ENCODE results near the gene MYDGF. TPM values are rescaled to one million over a fixed set of nuclear protein-coding genes. Genes with fewer than 3 reads are reported as not detected.
A peak's percentile ranks its signal among the peaks of the same experiment; 100 is the strongest.

MYDGF gene
- total and polyA plus RNA-seq, 9 of the 15 experiments (the other 6 are each of a cell fraction or from before 2014, with no cell fraction given): 4.2 to 141 (median 82.1) TPM

DNA sequence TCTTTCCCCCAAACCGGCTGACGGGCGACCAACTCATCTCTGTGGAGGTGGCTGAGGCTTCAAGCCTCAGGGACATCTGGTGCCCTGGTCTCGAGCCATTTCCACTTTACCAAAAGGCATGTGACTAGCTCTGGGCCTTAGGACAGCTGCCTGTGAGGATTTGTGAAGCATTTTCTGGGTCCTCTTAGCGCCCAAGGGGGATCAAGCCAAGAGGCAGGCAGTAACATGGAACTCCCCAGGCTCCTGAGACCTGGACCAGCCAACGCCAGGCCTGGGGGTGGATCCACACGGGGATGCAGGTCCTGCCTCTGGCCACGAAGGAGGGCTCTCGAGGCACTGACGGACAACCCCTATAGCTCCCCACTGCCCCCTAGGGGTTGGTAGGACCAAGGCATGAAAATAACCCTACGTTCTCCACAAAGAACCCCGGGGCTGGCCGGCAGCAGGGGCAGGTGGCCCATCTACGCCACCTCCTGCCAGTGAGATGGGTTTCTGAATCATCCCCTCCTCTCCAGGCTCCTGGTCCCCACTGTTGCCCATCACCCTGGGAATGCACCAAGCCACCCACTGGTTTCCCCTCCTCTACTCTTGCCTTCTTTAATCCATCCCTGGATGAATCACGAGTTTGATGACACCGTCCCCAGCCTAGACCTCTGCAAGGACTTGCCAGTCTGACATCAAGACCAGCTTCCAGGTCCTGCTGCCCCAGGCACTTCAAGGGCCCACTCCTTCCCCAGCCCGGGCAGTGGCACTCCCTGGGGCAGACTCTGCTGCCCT is 7.0 kb upstream of the MYDGF start (continued):
- no peak for TF ChIP-seq STAT5A (IDR thresholded peaks at IDR 0.05; ENCODE audit: borderline replicate concordance, low read length)
- TF ChIP-seq, protein P1, sequence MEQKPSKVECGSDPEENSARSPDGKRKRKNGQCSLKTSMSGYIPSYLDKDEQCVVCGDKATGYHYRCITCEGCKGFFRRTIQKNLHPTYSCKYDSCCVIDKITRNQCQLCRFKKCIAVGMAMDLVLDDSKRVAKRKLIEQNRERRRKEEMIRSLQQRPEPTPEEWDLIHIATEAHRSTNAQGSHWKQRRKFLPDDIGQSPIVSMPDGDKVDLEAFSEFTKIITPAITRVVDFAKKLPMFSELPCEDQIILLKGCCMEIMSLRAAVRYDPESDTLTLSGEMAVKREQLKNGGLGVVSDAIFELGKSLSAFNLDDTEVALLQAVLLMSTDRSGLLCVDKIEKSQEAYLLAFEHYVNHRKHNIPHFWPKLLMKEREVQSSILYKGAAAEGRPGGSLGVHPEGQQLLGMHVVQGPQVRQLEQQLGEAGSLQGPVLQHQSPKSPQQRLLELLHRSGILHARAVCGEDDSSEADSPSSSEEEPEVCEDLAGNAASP (IDR thresholded peaks at IDR 0.05): no peak
- TF ChIP-seq POU5F1 (IDR thresholded peaks at IDR 0.05; ENCODE audit: borderline replicate concordance, low read depth, low read length, partially characterized antibody): no peak
- no peak for TF ChIP-seq CBFA2T3 (IDR thresholded peaks at IDR 0.05)
- no peak for TF ChIP-seq ZNF274 (IDR thresholded peaks at IDR 0.05; ENCODE audit: borderline replicate concordance, low read depth, low read length)
- no peak for TF ChIP-seq ZNF143 (CRISPR knock-in tag; IDR thresholded peaks at IDR 0.05)
- TF ChIP-seq ZNF282 (CRISPR knock-in tag; IDR thresholded peaks at IDR 0.05): no peak
- TF ChIP-seq, protein P2, sequence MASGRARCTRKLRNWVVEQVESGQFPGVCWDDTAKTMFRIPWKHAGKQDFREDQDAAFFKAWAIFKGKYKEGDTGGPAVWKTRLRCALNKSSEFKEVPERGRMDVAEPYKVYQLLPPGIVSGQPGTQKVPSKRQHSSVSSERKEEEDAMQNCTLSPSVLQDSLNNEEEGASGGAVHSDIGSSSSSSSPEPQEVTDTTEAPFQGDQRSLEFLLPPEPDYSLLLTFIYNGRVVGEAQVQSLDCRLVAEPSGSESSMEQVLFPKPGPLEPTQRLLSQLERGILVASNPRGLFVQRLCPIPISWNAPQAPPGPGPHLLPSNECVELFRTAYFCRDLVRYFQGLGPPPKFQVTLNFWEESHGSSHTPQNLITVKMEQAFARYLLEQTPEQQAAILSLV (tag; IDR thresholded peaks at IDR 0.05): no peak
- no peak for TF ChIP-seq GABPA (tag; conservative IDR thresholded peaks at IDR 0.05; ENCODE audit: low read depth)
- no peak for TF ChIP-seq CREB3L1 (IDR thresholded peaks at IDR 0.05; ENCODE audit: borderline replicate concordance, low read depth)
- no peak for TF ChIP-seq ZNF79 (CRISPR knock-in tag; IDR thresholded peaks at IDR 0.05; ENCODE audit: low read depth)
- no peak for TF ChIP-seq MEIS2 (IDR thresholded peaks at IDR 0.05; ENCODE audit: partially characterized antibody)
- TF ChIP-seq ZNF707 (CRISPR knock-in tag; conservative IDR thresholded peaks at IDR 0.05): no peak
- no peak for TF ChIP-seq WHSC1 (IDR thresholded peaks at IDR 0.05; ENCODE audit: low read length)
- peak in 1 of 2 experiments; percentile 52; a peak in 2 of 4 replicates for TF ChIP-seq KDM1A (IDR thresholded peaks at IDR 0.05)
- no peak for TF ChIP-seq PHF21A (IDR thresholded peaks at IDR 0.05; ENCODE audit: borderline replicate concordance, low read depth)
- 0 out of 4 replicates have a peak, but pooled peaks of 1 of the 2 experiments have one; percentile 21 for TF ChIP-seq SIN3A (IDR thresholded peaks at IDR 0.05; ENCODE audit: borderline replicate concordance in 2 of 2, control insufficient read depth in 1 of 2, low read depth in 2 of 2, low read length in 2 of 2)
- TF ChIP-seq ZNF518B (CRISPR knock-in tag; IDR thresholded peaks at IDR 0.05): no peak
- TF ChIP-seq RB1 (IDR thresholded peaks at IDR 0.05; ENCODE audit: low read depth): 0 out of 2 replicates have a peak, but pooled peaks have one; percentile 18
- TF ChIP-seq ARNT (IDR thresholded peaks at IDR 0.05): no peak

Data from K562 (cell line).